ENCODE data around the gene GCNT4.
A peak's percentile ranks its signal among the peaks of the same experiment; 100 is the strongest.

Gene GCNT4

DNA sequence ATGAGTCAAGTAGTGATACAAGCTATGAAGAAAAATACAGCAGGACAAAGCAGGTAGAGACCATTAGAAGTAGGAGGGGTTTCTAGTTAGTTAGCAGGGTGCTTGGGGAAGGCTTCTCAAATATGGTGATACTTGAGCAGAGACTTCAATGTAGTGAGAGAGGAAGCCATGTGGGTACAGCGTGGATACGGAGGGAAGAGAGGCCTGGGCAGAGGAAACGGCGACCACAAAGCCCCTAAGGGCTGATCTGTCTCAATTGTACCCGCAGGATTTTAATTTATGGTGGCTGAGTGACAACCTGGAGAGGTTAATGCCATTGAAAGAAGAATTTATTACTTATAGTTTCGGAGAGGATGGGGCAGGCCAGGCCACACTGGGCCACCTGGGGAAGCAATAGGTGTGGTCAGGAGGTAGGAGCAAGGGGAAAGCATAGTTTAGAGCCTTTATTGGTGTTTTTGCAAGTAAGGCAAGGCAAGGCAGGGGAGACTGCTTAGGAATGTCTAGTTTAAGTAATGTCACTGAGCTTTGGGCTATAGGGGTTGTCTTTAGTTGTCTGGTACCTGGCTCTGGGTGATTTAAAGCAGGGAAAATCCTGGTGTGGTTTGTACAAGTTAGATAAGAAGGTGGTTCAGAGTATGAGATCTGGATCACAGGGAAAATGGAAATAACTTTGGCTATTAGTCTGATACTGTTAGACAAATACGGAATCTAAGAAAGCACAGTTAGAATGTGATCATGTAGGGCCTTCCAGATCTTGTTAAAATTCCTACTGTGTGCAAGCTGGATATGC is 42.6 kb downstream of the GCNT4 start:
- no peak overlapping the region for H3K4me3 ChIP-seq (ENCODE audit: low read depth, low read length)
- DNase-seq (ENCODE audit: low read depth, low spot score) = no peak
- TF ChIP-seq, protein P1, sequence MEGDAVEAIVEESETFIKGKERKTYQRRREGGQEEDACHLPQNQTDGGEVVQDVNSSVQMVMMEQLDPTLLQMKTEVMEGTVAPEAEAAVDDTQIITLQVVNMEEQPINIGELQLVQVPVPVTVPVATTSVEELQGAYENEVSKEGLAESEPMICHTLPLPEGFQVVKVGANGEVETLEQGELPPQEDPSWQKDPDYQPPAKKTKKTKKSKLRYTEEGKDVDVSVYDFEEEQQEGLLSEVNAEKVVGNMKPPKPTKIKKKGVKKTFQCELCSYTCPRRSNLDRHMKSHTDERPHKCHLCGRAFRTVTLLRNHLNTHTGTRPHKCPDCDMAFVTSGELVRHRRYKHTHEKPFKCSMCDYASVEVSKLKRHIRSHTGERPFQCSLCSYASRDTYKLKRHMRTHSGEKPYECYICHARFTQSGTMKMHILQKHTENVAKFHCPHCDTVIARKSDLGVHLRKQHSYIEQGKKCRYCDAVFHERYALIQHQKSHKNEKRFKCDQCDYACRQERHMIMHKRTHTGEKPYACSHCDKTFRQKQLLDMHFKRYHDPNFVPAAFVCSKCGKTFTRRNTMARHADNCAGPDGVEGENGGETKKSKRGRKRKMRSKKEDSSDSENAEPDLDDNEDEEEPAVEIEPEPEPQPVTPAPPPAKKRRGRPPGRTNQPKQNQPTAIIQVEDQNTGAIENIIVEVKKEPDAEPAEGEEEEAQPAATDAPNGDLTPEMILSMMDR (IDR thresholded peaks at IDR 0.05; ENCODE audit: low read depth, low read length) = no peak
- in situ Hi-C loops (cut with HindIII; ENCODE audit: low sequenced_read_pairs) = no loop called here

DNA sequence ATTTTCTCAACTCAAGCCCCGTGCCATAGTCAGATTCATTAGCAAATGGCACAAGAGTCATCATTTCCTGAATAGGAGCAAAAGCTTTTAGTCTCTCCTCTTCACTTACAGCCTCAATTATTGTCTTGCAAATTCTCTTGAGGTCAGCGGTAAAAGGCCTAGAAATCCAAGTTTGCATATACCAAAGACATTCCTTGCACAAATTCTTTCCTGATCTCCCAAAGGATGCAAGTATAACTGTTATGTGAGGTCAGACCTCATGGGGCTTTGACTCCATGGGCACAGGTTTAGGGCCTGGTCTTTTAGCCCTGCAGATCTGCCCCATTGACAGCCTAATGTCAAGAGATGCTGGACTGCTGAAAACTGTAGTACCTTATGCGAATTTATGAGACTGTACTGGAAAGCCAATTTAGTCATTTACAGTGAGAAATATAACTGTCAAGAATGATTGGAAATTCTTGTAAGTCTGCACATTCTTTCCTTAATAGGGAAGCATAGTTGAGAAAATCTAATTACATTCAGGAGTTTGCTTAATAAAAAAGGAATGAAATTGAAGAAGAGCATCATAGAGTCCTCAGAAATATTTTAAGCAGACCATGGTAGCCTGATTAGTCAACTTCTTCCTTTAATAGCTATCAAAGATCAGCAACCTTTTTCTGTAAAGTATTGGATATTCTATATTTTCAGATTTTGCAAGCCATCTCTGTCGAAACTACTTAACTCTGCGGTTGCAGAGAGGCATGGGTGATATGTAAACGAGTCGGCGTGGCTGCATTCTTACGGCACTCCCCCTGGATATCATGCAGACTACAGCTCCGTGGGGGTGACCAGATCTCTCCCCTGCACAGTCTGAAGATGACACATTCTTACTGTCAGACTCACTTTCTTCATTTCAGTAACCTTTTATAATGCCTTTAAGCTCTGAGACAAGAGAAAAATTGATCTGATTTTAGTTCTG is 45.2 kb downstream of the GCNT4 start:
- peak; percentile 18 for DNase-seq (ENCODE audit: low read depth, low spot score)

DNA sequence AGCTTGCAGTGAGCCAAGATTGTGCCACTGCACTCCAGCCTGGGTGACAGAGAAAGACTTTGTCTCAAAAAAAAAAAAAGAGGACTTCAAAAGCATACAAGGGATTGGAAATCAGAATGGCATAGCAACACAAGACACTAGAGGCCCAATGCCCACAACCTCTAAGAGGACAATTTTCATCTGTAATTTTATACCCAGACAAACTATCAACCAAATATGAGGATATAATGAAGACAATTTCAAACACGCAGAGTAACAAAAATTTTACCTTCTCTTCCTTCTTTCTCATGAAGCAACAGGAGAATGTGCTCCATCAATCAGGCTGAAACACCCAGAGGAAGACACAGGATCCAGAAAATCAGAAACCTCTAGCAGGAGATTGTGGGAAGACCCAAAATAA is 46.8 kb downstream of the GCNT4 start:
- no peak for DNase-seq (ENCODE audit: low read depth, low spot score)
- H3K4me3 ChIP-seq (ENCODE audit: low read depth, low read length) = no peak overlapping the region
- TF ChIP-seq, protein P1 (IDR thresholded peaks at IDR 0.05; ENCODE audit: low read depth, low read length) = no peak
- in situ Hi-C loops (cut with HindIII; ENCODE audit: low sequenced_read_pairs) = no loop called here

More for the DNA sequence above, 45.2 kb downstream of the GCNT4 start:
- in situ Hi-C loops (cut with HindIII; ENCODE audit: low sequenced_read_pairs) = no loop called here
- no peak overlapping the region for H3K4me3 ChIP-seq (ENCODE audit: low read depth, low read length)
- TF ChIP-seq, protein P1 (IDR thresholded peaks at IDR 0.05; ENCODE audit: low read depth, low read length) = no peak

Data from astrocyte of the spinal cord (primary cell).